PC-9 (cell line): ENCODE data around the gene RALGPS1. TPM values are rescaled to one million over a fixed set of nuclear protein-coding genes. Genes with fewer than 3 reads are reported as not detected.

Experiments
- BruUV-seq: library from RNA; stranded (reverse); fragments of 400-500 nt; replicated peaks from 2 replicates; lab custom pipeline; 2021; lab: Mats Ljungman, UMichigan
- CTCF ChIA-PET: fragments of 300-600 bp; sonication (Branson Sonifier 250); formaldehyde crosslinking; loops from one replicate; lab custom pipeline; 2022; ENCODE audit warnings: antibody characterized with exemption; lab: Charles Lee
- POLR2A ChIA-PET: fragments of 300-600 bp; sonication (Branson Sonifier 250); formaldehyde crosslinking; loops from one replicate; lab custom pipeline; 2022; ENCODE audit warnings: antibody characterized with exemption; ENCODE audit not compliant: unreplicated experiment; lab: Charles Lee
- DNase-seq, 2 experiments: peaks; one replicate each; pipeline versions ENCODE4 v3.0.0 to v3.0.0-alpha.2; 2015 to 2022; ENCODE audit warnings: mixed read lengths in 1 of 2
- H2AFZ ChIP-seq: fragments of 200-600 bp; sonication (generic); 2 replicates; pipeline ENCODE4 v1.8.1; 2017; ENCODE audit warnings: antibody characterized with exemption
- H3F3A ChIP-seq: fragments of 200-600 bp; sonication (generic); 2 replicates; pipeline ENCODE4 v1.8.1; 2017; ENCODE audit warnings: antibody characterized with exemption, mild to moderate bottlenecking, low read depth; ENCODE audit not compliant: insufficient read depth
- H3K27ac ChIP-seq: fragments of 200-600 bp; sonication (generic); 2 replicates; pipeline ENCODE4 v1.6.1; 2016; ENCODE audit warnings: mixed run types
- H3K27me3 ChIP-seq: fragments of 200-600 bp; sonication (generic); 2 replicates; pipeline ENCODE4 v1.6.1; 2016; ENCODE audit warnings: low read depth, mixed run types; ENCODE audit not compliant: insufficient read depth
- H3K36me3 ChIP-seq: fragments of 200-600 bp; sonication (generic); 2 replicates; pipeline ENCODE4 v1.6.1; 2016; ENCODE audit warnings: low read depth, mixed run types
- H3K4me1 ChIP-seq: fragments of 200-600 bp; sonication (generic); replicated peaks from 2 replicates; pipeline ENCODE4 v1.6.1; 2016; ENCODE audit warnings: mixed run types; ENCODE audit not compliant: insufficient read depth
- H3K4me2 ChIP-seq: fragments of 200-600 bp; sonication (generic); 2 replicates; pipeline ENCODE4 v1.6.1; 2017; ENCODE audit warnings: mixed run types
- H3K4me3 ChIP-seq: fragments of 200-600 bp; sonication (generic); 2 replicates; pipeline ENCODE4 v1.6.1; 2016; ENCODE audit warnings: mixed run types
- H3K79me2 ChIP-seq: fragments of 200-600 bp; sonication (generic); 2 replicates; pipeline ENCODE4 v1.6.1; 2017; ENCODE audit warnings: low read depth, mixed run types
- H3K9me2 ChIP-seq: fragments of 200-600 bp; sonication (generic); 2 replicates; pipeline ENCODE4 v1.8.1; 2017; ENCODE audit warnings: mild to moderate bottlenecking; ENCODE audit not compliant: insufficient read depth
- H3K9me3 ChIP-seq: fragments of 200-600 bp; sonication (generic); 2 replicates; pipeline ENCODE4 v1.8.1; 2016; ENCODE audit warnings: low read depth; ENCODE audit not compliant: insufficient read depth
- H4K20me1 ChIP-seq: fragments of 200-600 bp; sonication (generic); 2 replicates; pipeline ENCODE4 v1.8.1; 2017; ENCODE audit not compliant: insufficient read depth
- CTCF ChIP-seq: fragments of 200-600 bp; sonication (generic); conservative IDR thresholded peaks from 2 replicates; pipeline ENCODE4 v1.6.1; 2017; ENCODE audit warnings: mixed run types, antibody characterized with exemption, mild to moderate bottlenecking, moderate library complexity
- EZH2 ChIP-seq: fragments of 200-600 bp; sonication (generic); IDR thresholded peaks from 2 replicates; pipeline ENCODE4 v1.8.0; 2017; ENCODE audit warnings: antibody characterized with exemption, low read depth
- intact Hi-C: fragments of 100-400 bp; cut with micrococcal nuclease; formaldehyde crosslinking; loops from one replicate; pipeline ENCODE4 v1.10.0; 2022; ENCODE audit not compliant: unreplicated experiment
- total RNA-seq: library from RNA; stranded (reverse); gene quantifications from 2 replicates; pipeline ENCODE4 v1.2.3, GENCODE V29; 2021

Gene RALGPS1
- total RNA-seq, 1 experiment from 2014 or later: 23.3 TPM

- Histone ChIP-seq H3K79me2 (no peaks in the 10 kb centered on the region), H3K9me3 (no peaks in the 10 kb centered on the region), H3K27ac (no peak overlapping the region), H3K36me3 (no peaks in the 10 kb centered on the region), H3K9me2 (no peaks in the 10 kb centered on the region), H3F3A (peaks cover 10% of the 10 kb centered on the region), H4K20me1 (no peaks in the 10 kb centered on the region), H3K27me3 (no peaks in the 10 kb centered on the region), H2AFZ (no peak overlapping the region), H3K4me2 (no peak overlapping the region), H3K4me3 (no peak overlapping the region), H3K4me1 (peaks cover 25% of the 10 kb centered on the region)
- ChIA-PET POLR2A (no interaction called here), CTCF (no interaction called here)
- DNase-seq: no peak
- TF ChIP-seq CTCF (no peak), EZH2 (no peak)
- no TSS peak for BruUV-seq
- intact Hi-C loops: no loop called here
Observed at GRCh38 chr9:127055745-127056402, 141.3 kb downstream of the RALGPS1 start.

DNA sequence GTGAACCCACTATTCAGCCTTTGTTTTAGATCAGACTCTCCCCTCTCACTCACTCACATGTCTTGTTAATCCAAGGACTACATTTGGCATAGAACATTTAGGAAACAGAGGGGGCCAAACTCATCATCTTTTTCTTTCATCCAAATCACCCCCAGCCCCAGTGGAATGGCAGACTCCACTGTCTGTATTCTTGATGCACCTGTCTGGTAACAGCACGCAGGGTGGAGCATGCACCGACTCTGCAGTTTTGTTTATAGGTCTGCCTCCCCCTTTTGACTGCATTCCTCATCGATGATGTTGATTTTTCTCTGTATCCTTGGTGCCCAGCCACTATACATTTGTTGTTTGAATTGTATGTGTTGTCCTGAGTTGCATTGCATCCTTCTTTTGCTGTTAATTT is 141.9 kb downstream of the RALGPS1 start:
- Histone ChIP-seq H3K4me3 (no peak overlapping the region), H3K9me3 (no peaks in the 10 kb centered on the region), H4K20me1 (no peaks in the 10 kb centered on the region), H3K4me2 (no peak overlapping the region), H3K36me3 (no peaks in the 10 kb centered on the region), H3F3A (peaks cover 10% of the 10 kb centered on the region), H3K9me2 (no peaks in the 10 kb centered on the region), H3K27me3 (no peaks in the 10 kb centered on the region), H3K27ac (no peak overlapping the region), H3K79me2 (no peaks in the 10 kb centered on the region), H2AFZ (no peak overlapping the region), H3K4me1 (peaks cover 24% of the 10 kb centered on the region)
- no peak for DNase-seq
- CTCF ChIA-PET: no interaction called here
- no peak for TF ChIP-seq EZH2
- TF ChIP-seq CTCF: no peak
- no TSS peak for BruUV-seq
- POLR2A ChIA-PET: no interaction called here
- intact Hi-C loops: no loop called here

GRCh38 chr9:127058011-127058644 is 143.5 kb downstream of the RALGPS1 start:
- Histone ChIP-seq H4K20me1 (no peaks in the 10 kb centered on the region), H3K79me2 (no peaks in the 10 kb centered on the region), H3F3A (peaks cover 10% of the 10 kb centered on the region), H3K4me2 (no peak overlapping the region), H3K27me3 (no peaks in the 10 kb centered on the region), H3K4me3 (no peak overlapping the region), H2AFZ (no peak overlapping the region), H3K9me2 (no peaks in the 10 kb centered on the region), H3K36me3 (no peaks in the 10 kb centered on the region), H3K4me1 (peaks cover 24% of the 10 kb centered on the region), H3K27ac (no peak overlapping the region), H3K9me3 (no peaks in the 10 kb centered on the region)
- no peak for TF ChIP-seq EZH2
- TF ChIP-seq CTCF: no peak
- BruUV-seq: no TSS peak
- intact Hi-C loops: no loop called here
- ChIA-PET CTCF (no interaction called here), POLR2A (no interaction called here)
- no peak for DNase-seq
